Stimulated activated naive B cell treated with anti-CD40 and anti-IgM and Interleukin-4, amounts not matched to agents 10 μg/mL and 1 μg/mL and 100 μg/mL, for 72 hours (primary cell): ENCODE measurements around the gene ZNF664.

Source experiments
- ATAC-seq, 2 donors: fragments of 150-1000 bp; cut with Tn5 transposase; replicated peaks; 2 replicates each; pipeline ENCODE4 v1.10.0; 2021; ENCODE audit warnings: moderate library complexity in 1 of 2
- DNase-seq: peaks from one replicate; pipeline ENCODE4 v3.0.0; 2021
- H3K27ac Mint-ChIP-seq: one replicate; pipeline ENCODE4 v1.8.0; 2022; ENCODE audit warnings: mild to moderate bottlenecking, mixed read lengths
- H3K27me3 Mint-ChIP-seq, 2 donors: one replicate each; pipeline ENCODE4 v1.8.0; 2022; ENCODE audit warnings: mixed read lengths in 2 of 2
- H3K36me3 Mint-ChIP-seq, 2 donors: one replicate each; pipeline ENCODE4 v1.8.0; 2022; ENCODE audit warnings: mixed read lengths in 2 of 2, mild to moderate bottlenecking in 1 of 2
- H3K4me1 Mint-ChIP-seq, 2 donors: one replicate each; pipeline ENCODE4 v1.8.0; 2022; ENCODE audit warnings: mixed read lengths in 2 of 2, mild to moderate bottlenecking in 1 of 2
- H3K4me3 Mint-ChIP-seq, 2 donors: one replicate each; pipeline ENCODE4 v1.8.0; 2022; ENCODE audit warnings: mild to moderate bottlenecking in 2 of 2, mixed read lengths in 2 of 2, moderate library complexity in 1 of 2
- H3K9me3 Mint-ChIP-seq, 2 donors: one replicate each; pipeline ENCODE4 v1.8.0; 2022; ENCODE audit warnings: mixed read lengths in 2 of 2, mild to moderate bottlenecking in 1 of 2

Gene ZNF664

GRCh38 chr12:124037331-124037730, 64.3 kb downstream of the ZNF664 start:
- Mint-ChIP-seq H3K4me1 (peaks cover 0 to 6% of the 10 kb centered on the region in 2 donors), H3K4me3 (no peak overlapping the region), H3K9me3 (no peaks in the 10 kb centered on the region), H3K36me3 (no peaks in the 10 kb centered on the region), H3K27me3 (peaks cover 17 to 27% of the 10 kb centered on the region in 2 donors), H3K27ac (no peak overlapping the region)
- ATAC-seq (no peak), DNase-seq (no peak)

DNA sequence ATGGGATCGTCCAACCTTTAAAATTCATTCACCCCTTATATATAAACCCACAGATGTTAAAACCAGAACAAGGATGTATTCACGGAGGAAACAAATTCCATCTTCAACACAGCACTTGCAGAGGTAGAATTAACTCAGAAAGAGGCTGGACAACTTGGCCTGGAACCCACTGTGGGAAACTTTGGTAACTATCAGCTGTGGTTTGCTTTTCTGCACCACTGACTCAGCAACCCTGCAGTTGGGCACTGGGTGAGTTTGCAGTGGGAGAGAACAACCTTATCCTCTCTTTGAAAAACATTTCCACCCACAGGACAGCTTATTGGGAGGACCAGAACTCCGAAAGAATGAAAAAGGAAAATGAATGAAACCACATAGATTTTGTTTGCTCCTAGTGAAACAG, 66.3 kb downstream of the ZNF664 start:
- no peaks in the 10 kb centered on the region for H3K36me3 Mint-ChIP-seq
- DNase-seq: no peak
- no peaks in the 10 kb centered on the region for H3K9me3 Mint-ChIP-seq
- no peak overlapping the region for H3K27ac Mint-ChIP-seq
- peaks cover 17 to 25% of the 10 kb centered on the region in 2 donors for H3K27me3 Mint-ChIP-seq
- peak; percentile 29 to 41 for ATAC-seq
- H3K4me1 Mint-ChIP-seq: peaks cover 0 to 6% of the 10 kb centered on the region in 2 donors
- H3K4me3 Mint-ChIP-seq: no peak overlapping the region

DNA sequence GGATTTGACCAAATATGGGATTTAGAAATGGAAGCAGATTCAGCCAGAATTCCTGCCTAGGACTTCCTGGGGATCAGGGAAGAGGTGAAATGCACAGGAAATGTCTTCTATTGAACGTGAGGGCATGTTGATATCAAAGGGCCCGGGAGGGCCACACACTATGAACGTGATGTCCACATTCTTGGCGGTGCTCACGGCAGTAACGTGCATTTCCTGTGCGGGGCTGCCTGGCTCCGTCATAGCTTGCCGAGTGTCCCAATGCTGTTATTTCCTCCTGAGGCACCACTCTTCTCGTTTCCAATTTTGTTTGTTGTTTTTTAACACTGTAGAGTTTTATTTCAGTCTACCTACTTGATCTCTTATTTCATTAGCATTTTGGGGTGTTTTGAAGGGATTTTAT, 67.3 kb downstream of the ZNF664 start:
- Mint-ChIP-seq H3K4me3 (no peak overlapping the region), H3K27me3 (peaks cover 17 to 25% of the 10 kb centered on the region in 2 donors), H3K27ac (no peak overlapping the region), H3K4me1 (peaks cover 0 to 6% of the 10 kb centered on the region in 2 donors), H3K9me3 (no peaks in the 10 kb centered on the region), H3K36me3 (no peaks in the 10 kb centered on the region)
- DNase-seq: no peak
- ATAC-seq: no peak

DNA sequence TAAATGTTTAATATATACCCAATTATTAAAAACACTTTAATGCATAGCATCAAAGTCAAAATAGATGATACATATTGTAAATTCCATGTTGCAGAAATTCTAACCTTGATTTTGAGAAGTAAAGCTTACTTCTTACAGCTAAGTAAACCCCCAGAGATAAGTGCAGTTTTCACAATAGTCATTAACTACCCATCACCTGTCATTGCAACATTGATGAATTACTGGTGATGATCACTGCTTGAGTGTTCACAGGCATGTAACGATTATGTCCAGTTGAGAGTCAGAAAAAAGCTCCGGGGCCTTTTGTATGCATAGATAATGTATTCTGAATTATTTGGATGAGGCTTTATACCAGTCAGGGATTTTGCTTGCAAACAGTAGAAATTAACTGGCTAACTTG, 67.7 kb downstream of the ZNF664 start:
- DNase-seq (no peak), ATAC-seq (no peak)
- Mint-ChIP-seq H3K4me1 (peaks cover 0 to 6% of the 10 kb centered on the region in 2 donors), H3K9me3 (no peaks in the 10 kb centered on the region), H3K36me3 (no peaks in the 10 kb centered on the region), H3K27ac (no peak overlapping the region), H3K4me3 (no peak overlapping the region), H3K27me3 (peaks cover 15 to 25% of the 10 kb centered on the region in 2 donors)

GRCh38 chr12:124041907-124042306, 68.9 kb downstream of the ZNF664 start:
- no peak overlapping the region for H3K27ac Mint-ChIP-seq
- H3K4me3 Mint-ChIP-seq: no peak overlapping the region
- H3K9me3 Mint-ChIP-seq: peaks cover 6 to 10% of the 10 kb centered on the region in 2 donors
- DNase-seq (no peak), ATAC-seq (no peak)
- peaks cover 9 to 10% of the 10 kb centered on the region in 2 donors for H3K36me3 Mint-ChIP-seq
- peaks cover 11 to 19% of the 10 kb centered on the region in 2 donors for H3K27me3 Mint-ChIP-seq
- peaks cover 0 to 4% of the 10 kb centered on the region in 2 donors for H3K4me1 Mint-ChIP-seq

DNA sequence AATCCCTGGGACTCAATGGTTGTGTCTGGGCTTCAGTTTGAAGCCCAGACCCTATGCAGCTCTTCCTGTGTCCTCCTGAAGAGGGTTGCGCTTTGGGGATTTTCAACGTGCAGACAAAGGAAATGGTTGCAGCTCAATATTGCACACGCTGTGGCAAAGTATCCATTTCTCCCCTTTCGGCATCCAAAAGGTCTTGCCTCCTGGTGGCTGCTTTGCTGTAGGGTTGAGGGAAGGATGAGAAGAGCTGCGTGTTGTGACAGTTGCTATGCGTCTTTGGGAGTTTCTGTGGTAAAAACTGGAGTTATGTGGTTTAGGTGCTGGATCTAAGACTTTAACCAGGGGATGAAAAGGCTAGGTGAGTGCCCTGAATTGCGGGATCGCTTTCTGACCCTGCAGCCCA, 71.0 kb downstream of the ZNF664 start:
- Mint-ChIP-seq H3K9me3 (peaks cover 17 to 22% of the 10 kb centered on the region in 2 donors), H3K27me3 (peaks cover 0 to 5% of the 10 kb centered on the region in 2 donors), H3K4me1 (peaks cover 0 to 3% of the 10 kb centered on the region in 2 donors), H3K36me3 (peaks cover 15 to 25% of the 10 kb centered on the region in 2 donors), H3K27ac (no peak overlapping the region), H3K4me3 (no peak overlapping the region)
- DNase-seq: no peak
- ATAC-seq: no peak

DNA sequence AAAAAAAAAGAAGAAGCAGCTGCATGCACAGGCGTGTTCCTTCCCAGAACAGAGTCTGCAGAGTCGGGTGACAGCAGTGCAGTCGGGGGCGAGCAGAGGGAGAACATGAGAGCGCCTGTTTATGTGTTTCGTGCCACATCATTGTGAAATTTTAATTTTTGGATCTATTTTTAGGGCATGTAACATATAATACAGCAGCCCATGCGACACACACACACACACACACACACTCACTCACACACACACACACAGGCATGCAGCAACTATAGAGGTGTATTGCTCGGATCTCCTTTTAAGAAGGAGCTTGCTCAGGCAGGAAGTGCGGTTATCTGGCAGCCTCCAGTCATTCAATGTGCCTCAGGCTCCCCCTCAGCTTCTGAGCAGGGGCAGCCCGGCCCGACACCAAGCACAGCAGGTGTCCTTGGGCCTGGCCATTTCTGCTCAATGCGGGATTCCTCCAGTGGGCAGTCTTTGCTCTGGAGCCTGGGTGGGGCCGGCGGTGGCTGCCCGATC, 71.8 kb downstream of the ZNF664 start:
- no peak overlapping the region for H3K27ac Mint-ChIP-seq
- H3K4me3 Mint-ChIP-seq: no peak overlapping the region
- ATAC-seq: no peak
- no peak for DNase-seq
- H3K4me1 Mint-ChIP-seq: peaks cover 0 to 2% of the 10 kb centered on the region in 2 donors
- H3K36me3 Mint-ChIP-seq: peaks cover 22 to 33% of the 10 kb centered on the region in 2 donors
- H3K27me3 Mint-ChIP-seq: peaks cover 0 to 4% of the 10 kb centered on the region in 2 donors
- H3K9me3 Mint-ChIP-seq: peaks cover 21 to 26% of the 10 kb centered on the region in 2 donors

DNA sequence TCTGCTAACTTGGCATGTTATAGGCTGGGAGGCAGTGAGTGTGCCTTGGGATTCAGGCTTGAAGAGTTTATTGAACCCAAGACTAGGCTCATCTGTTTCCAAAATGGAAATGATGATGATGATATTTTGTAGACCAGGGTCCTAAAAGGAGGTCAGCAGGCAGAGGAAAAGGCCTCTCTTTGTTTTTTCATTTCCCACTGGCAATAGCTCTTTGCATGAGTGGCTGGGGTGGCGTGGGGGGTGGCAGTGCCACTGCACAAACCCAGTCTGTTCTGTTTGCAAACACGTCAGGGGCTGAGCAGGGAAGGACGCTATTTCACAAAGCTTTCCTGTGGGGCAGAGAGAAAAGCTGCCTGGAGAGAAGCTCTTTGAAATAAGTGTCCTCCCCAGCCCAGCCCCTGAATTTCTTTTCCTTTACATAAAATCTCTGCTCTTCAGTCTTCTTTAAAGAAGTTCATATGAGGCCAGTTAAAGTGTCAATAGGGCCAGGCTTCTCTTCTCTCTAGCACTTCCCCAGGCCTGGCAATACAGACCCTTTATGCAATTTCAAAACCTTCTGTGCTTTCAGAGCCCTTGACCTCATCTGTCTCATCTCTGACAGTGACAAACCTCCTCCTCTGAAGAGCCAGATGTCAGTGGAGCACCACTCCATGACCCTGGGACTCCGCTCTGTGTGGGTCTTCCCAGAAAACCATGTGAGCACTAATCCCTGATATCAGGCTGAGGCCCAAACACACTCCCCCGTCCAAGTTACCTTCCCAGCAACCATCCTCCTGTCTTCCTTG, 72.8 kb downstream of the ZNF664 start:
- Mint-ChIP-seq H3K27me3 (peaks cover 0 to 4% of the 10 kb centered on the region in 2 donors), H3K4me1 (peaks cover 0 to 2% of the 10 kb centered on the region in 2 donors), H3K9me3 (peaks cover 23 to 26% of the 10 kb centered on the region in 2 donors), H3K4me3 (no peak overlapping the region), H3K27ac (no peak overlapping the region), H3K36me3 (peaks cover 23 to 36% of the 10 kb centered on the region in 2 donors)
- ATAC-seq (no peak), DNase-seq (no peak)

GRCh38 chr12:124046456-124046740, 73.4 kb downstream of the ZNF664 start:
- peaks cover 23 to 36% of the 10 kb centered on the region in 2 donors for H3K36me3 Mint-ChIP-seq
- DNase-seq: no peak
- H3K4me3 Mint-ChIP-seq: no peak overlapping the region
- no peak overlapping the region for H3K27ac Mint-ChIP-seq
- H3K27me3 Mint-ChIP-seq: peaks cover 0 to 4% of the 10 kb centered on the region in 2 donors
- H3K4me1 Mint-ChIP-seq: peaks cover 0 to 2% of the 10 kb centered on the region in 2 donors
- no peak for ATAC-seq
- peaks cover 23 to 26% of the 10 kb centered on the region in 2 donors for H3K9me3 Mint-ChIP-seq

- Mint-ChIP-seq H3K27ac (no peak overlapping the region), H3K27me3 (peaks cover 0 to 7% of the 10 kb centered on the region in 2 donors), H3K4me3 (no peak overlapping the region), H3K4me1 (peaks cover 0 to 2% of the 10 kb centered on the region in 2 donors), H3K36me3 (peaks cover 23 to 36% of the 10 kb centered on the region in 2 donors), H3K9me3 (peaks cover 23 to 26% of the 10 kb centered on the region in 2 donors)
- DNase-seq (no peak), ATAC-seq (no peak)
Observed at GRCh38 chr12:124047045-124047566, 74.1 kb downstream of the ZNF664 start.

- H3K9me3 Mint-ChIP-seq: peaks cover 23 to 26% of the 10 kb centered on the region in 2 donors
- no peak for DNase-seq
- H3K4me3 Mint-ChIP-seq: no peak overlapping the region
- H3K36me3 Mint-ChIP-seq: peaks cover 23 to 36% of the 10 kb centered on the region in 2 donors
- peaks cover 7 to 8% of the 10 kb centered on the region in 2 donors for H3K27me3 Mint-ChIP-seq
- no peak overlapping the region for H3K27ac Mint-ChIP-seq
- ATAC-seq: no peak
- H3K4me1 Mint-ChIP-seq: peaks cover 3 to 8% of the 10 kb centered on the region in 2 donors
Observed at GRCh38 chr12:124049451-124050094, 76.6 kb downstream of the ZNF664 start.

- H3K4me1 Mint-ChIP-seq: peaks cover 3 to 8% of the 10 kb centered on the region in 2 donors
- H3K27ac Mint-ChIP-seq: no peak overlapping the region
- peaks cover 9 to 13% of the 10 kb centered on the region in 2 donors for H3K36me3 Mint-ChIP-seq
- H3K9me3 Mint-ChIP-seq: peaks cover 6 to 7% of the 10 kb centered on the region in 2 donors
- H3K27me3 Mint-ChIP-seq: peaks cover 8 to 11% of the 10 kb centered on the region in 2 donors
- DNase-seq (no peak), ATAC-seq (peak in 1 of 2 donors; percentile 48)
- no peak overlapping the region for H3K4me3 Mint-ChIP-seq
Observed at GRCh38 chr12:124053851-124054250, 80.8 kb downstream of the ZNF664 start.

GRCh38 chr12:124055066-124055465, 82.1 kb downstream of the ZNF664 start:
- Mint-ChIP-seq H3K4me1 (peaks cover 2 to 8% of the 10 kb centered on the region in 2 donors), H3K27me3 (peaks cover 11 to 15% of the 10 kb centered on the region in 2 donors), H3K36me3 (peaks cover under 1 to 1% of the 10 kb centered on the region in 2 donors), H3K27ac (no peak overlapping the region), H3K9me3 (peaks cover 0 to 6% of the 10 kb centered on the region in 2 donors), H3K4me3 (no peak overlapping the region)
- DNase-seq (no peak), ATAC-seq (no peak)

GRCh38 chr12:124057691-124058090, 84.7 kb downstream of the ZNF664 start:
- ATAC-seq (no peak), DNase-seq (no peak)
- Mint-ChIP-seq H3K4me1 (peaks cover 2 to 8% of the 10 kb centered on the region in 2 donors), H3K9me3 (peaks cover 2 to 6% of the 10 kb centered on the region in 2 donors), H3K36me3 (peaks cover 0 to 3% of the 10 kb centered on the region in 2 donors), H3K27ac (no peak overlapping the region), H3K27me3 (peaks cover 17 to 29% of the 10 kb centered on the region in 2 donors), H3K4me3 (no peak overlapping the region)
